ENCODE data around the gene TMEM98.

TMEM98 gene

DNA sequence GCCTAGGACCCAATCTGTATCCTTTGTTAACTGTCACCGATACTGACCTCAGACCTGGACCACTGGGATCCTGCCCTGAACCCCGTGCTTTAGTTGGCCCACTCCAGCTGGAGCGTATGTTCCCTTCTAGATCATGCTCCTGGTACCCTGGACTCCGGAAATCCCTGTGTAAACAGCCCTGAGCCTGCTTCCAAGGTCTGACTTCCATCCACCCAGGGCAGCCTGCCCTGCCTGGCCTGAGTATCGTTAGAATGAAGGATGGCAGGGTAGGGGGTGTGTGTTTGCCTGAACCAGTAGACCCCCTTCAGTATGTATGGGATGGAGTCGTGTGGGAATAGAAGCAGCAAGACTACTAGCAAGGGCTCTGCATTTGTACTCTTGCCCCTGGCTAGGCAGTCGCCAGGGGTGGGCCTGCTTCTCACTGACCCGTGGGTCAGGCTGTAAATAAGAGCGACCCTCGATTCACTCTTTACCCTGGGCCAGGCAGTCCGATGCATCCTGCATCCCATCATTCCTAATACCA lies 691 bp upstream of the TMEM98 start:
- TF ChIP-seq, protein P1, sequence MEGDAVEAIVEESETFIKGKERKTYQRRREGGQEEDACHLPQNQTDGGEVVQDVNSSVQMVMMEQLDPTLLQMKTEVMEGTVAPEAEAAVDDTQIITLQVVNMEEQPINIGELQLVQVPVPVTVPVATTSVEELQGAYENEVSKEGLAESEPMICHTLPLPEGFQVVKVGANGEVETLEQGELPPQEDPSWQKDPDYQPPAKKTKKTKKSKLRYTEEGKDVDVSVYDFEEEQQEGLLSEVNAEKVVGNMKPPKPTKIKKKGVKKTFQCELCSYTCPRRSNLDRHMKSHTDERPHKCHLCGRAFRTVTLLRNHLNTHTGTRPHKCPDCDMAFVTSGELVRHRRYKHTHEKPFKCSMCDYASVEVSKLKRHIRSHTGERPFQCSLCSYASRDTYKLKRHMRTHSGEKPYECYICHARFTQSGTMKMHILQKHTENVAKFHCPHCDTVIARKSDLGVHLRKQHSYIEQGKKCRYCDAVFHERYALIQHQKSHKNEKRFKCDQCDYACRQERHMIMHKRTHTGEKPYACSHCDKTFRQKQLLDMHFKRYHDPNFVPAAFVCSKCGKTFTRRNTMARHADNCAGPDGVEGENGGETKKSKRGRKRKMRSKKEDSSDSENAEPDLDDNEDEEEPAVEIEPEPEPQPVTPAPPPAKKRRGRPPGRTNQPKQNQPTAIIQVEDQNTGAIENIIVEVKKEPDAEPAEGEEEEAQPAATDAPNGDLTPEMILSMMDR (IDR thresholded peaks at IDR 0.05; ENCODE audit: low read depth, low read length): no peak
- no peak for DNase-seq (ENCODE audit: extremely low read depth, low read depth)

DNA sequence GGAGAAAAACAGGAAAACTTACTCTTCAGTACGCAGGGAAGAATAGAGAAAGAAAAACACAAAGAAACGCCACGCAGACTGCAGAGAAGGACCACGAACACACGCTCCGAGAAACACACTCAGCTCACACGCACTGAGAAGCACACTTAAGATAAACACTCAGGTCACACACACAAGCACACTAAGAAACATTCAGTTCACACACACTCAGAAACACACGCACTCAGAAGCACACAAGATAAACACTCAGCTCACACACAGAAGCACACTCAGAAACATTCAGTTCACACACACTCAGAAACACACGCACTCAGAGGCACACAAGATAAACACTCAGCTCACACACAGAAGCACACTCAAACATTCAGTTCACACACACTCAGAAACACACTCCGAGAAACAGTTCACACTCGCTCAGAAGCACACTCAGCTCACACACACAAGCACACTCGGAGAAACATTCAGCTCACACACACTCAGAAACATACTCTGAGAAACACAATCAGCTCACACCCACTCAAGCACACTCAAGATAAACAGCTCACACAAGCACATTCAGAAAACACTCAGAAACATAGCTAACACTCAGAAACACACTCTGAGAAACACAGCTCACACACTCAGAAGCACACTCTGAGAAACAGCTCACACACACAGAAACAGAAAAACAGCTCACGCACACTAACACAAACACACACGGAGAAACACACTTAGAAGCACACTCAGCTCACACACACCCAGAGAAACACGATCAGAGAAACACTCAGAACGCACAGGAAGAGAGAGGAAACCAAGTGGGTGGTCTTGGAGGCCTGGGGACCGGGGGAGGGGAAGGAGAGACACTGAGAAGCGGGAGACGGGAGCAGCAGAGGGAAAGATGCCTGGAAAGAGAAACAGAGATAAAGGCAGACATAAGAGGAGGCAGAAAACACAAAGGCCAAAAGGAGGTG lies 908 bp downstream of the TMEM98 start:
- no peak for DNase-seq (ENCODE audit: extremely low read depth, low read depth)
- TF ChIP-seq, protein P1 (IDR thresholded peaks at IDR 0.05; ENCODE audit: low read depth, low read length): no peak

DNA sequence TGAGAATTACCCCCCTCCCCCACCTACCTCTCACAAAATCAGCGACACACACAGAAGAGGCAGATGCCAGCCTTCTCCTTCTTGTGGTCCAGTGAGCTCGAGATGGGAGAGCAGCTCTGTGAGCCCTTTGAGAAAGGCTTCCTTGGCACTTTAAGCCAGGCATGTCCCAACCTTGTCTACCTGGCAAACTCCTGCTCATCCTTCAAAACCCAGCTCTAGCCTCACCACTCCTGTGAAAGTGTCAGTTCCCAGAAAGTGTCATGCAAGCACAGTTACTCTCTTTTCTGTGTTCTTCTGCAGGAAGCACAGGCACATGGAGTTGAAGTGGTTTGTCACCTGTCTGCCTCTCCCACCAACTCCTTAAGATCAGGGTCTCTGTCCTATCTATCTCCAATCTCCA lies 1.6 kb downstream of the TMEM98 start:
- DNase-seq (ENCODE audit: extremely low read depth, low read depth): no peak
- TF ChIP-seq, protein P1 (IDR thresholded peaks at IDR 0.05; ENCODE audit: low read depth, low read length): no peak

DNA sequence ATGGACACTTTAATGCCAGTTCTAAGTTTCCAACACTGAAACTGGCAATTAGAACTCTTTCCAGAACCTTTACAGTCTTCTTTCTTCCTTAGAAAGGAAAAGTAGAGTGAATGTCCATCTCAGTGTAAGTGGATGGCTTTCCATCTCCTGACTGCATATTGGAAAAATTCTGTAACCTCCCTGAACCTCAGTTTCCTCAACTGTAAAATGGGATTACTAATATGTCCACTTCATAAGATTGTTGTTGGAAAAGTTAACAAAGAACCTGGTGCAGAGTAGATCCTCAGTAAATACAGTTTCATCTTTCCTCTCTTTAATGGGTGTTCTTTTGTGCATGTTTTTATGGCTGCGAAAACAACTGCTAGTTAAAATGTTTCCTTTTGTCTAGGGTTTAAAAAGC lies 2.6 kb downstream of the TMEM98 start:
- no peak for DNase-seq (ENCODE audit: extremely low read depth, low read depth)
- TF ChIP-seq, protein P1 (IDR thresholded peaks at IDR 0.05; ENCODE audit: low read depth, low read length): no peak

DNA sequence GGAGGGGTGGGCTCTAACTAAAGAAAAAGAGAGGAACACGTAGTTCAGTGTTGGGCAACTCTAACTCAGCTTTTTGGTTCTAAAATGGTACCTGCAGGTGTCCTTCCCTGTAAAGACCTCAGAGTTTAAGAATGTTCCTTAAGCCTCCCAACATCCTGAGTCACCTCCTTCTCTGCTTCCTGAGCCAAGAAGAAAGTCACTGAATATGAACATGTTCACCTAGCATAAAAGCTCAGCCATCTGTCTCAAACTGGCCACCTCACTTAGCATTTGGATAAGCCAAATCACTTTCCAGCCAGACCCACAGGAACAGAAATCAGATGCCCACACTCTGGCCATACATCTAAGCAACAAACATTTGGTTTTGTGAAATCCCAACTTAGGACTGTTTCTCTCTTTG lies 3.7 kb downstream of the TMEM98 start:
- no peak for DNase-seq (ENCODE audit: extremely low read depth, low read depth)
- TF ChIP-seq, protein P1 (IDR thresholded peaks at IDR 0.05; ENCODE audit: low read depth, low read length): no peak

DNA sequence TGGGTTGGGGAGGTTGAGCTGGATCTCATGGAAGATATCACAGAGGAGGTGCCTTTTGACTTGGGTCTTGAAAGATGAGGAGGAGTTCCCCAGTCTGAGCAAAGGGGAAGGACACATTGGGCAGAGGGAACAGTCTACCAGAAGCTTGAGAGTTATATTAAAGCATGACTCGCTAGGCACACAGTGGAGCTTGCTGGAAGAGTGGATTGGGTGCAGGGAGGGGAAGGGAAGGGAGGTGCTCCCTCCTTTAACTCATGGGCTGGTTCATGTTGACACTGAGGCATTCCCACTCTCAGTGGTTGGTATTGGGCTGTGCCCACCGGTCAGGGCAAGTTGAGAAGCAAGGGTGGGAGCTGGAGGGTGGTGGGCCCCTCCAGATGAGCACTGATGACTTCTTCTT lies 5.9 kb downstream of the TMEM98 start:
- DNase-seq (ENCODE audit: extremely low read depth, low read depth): no peak
- TF ChIP-seq, protein P1 (IDR thresholded peaks at IDR 0.05; ENCODE audit: low read depth, low read length): no peak

DNA sequence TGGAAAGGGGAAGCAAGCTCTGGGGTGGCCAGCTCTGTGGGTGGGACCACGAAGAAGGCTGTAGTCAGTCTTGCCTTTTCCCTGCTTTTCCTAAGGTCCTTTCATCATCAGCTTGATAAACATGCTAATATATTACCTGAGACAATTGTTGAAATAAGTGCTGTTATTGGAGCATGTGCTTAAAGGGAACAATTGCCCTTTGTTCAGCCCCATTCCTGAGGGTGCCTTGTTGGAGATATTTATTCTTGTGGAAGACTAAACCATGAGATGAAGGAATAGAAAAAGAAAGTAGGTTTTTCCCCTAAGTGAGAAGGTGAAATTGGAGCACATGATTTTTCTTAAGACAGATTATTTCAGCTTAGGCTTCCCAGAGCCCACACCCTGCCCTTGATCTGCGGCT lies 7.8 kb downstream of the TMEM98 start:
- no peak for DNase-seq (ENCODE audit: extremely low read depth, low read depth)
- TF ChIP-seq, protein P1 (IDR thresholded peaks at IDR 0.05; ENCODE audit: low read depth, low read length): no peak

Measured in AG09319 (cell line).